HG03175 (cell line): ENCODE data around the gene CRYBB1.
A peak's percentile ranks its signal among the peaks of the same experiment; 100 is the strongest.

Experiments used
- ATAC-seq: cut with Tn5 transposase; IDR thresholded peaks from one replicate; pipeline ENCODE4 v1.9.1; 2021; ENCODE audit warnings: mild to moderate bottlenecking, moderate library complexity; ENCODE audit not compliant: unreplicated experiment

Gene CRYBB1

DNA sequence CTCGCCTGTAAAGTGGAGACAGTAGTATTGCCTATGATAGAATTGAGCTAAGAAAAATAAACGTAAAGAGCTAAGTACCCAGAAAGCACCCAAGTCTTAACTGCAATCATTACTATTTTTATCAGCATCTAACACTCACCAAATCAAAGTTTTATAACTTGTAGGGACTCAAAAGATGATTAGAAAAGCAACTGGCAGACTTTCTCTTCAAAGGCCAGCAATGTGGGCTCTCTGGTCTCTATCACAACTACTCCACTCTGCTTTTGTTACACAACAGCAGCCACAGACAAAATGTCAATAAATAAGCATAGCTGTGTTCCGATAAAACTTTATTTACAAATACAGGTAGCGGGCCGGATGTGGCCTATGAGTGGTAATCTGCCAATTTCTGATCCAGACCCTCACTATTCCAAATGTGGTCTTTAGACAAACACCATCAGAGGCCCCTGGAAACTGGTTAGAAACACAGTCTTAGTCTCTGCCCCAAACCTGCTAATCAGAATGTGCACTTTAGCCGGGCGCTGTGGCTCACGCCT lies 36.1 kb downstream of the CRYBB1 start:
- no peak for ATAC-seq

DNA sequence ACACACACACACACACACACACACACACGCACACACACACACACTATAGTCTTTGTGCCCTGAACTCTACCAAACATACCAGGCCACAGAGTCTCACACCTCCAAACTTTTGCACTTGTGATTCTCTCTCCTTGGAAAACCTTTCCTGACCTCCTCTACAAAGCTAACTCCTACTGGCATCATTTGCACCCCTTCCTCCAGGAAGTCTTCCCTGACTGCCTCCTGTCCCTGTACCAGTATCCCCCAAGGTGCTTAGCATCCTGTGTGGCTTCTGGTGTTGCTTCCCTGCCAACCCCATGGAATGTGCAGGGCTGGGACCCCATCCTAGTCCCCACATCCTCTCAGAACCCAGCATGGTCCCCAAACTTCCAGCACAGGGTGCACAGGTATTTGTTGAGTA lies 36.8 kb downstream of the CRYBB1 start:
- no peak for ATAC-seq

GRCh38 chr22:26580240-26580962 lies 37.4 kb downstream of the CRYBB1 start:
- no peak for ATAC-seq

- ATAC-seq = peak; percentile 81
Measured at GRCh38 chr22:26579331-26579886, 38.4 kb downstream of the CRYBB1 start.

GRCh38 chr22:26577081-26577480 lies 40.7 kb downstream of the CRYBB1 start:
- ATAC-seq = no peak

GRCh38 chr22:26576026-26576680 lies 41.7 kb downstream of the CRYBB1 start:
- ATAC-seq = no peak

- no peak for ATAC-seq
Measured at GRCh38 chr22:26574001-26574723, 43.7 kb downstream of the CRYBB1 start.

DNA sequence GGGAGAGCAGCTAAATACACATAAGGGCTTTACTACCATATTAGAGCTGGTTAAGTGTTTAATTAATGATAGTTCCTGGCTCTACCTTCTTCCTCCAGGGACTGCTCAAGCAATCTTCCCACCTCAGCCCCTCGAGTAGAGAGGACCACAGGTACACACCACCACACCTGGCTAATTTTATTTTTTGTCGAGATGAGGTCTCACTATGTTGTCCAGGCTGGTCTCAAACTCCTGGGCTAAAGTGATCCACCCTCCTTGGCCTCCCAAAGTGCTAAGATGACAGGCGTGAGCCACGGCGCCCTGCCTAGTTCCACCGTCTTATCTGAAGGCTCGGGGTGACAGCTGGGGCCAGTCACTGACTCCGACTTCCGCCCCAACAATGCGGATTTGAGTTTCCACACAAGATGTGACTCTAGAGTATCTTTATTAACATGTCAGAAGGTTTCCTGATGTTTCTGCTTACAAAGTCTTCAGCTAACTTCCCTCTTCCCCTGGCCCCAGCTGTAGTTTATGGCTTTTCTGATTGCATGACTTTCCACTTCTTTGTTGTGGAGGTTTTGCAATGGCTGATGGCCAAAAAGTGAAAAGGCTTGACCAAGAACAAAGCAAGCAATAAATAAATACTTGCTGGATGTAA lies 44.7 kb downstream of the CRYBB1 start:
- ATAC-seq = no peak

- ATAC-seq = no peak
Measured at GRCh38 chr22:26570864-26571525, 46.8 kb downstream of the CRYBB1 start.

DNA sequence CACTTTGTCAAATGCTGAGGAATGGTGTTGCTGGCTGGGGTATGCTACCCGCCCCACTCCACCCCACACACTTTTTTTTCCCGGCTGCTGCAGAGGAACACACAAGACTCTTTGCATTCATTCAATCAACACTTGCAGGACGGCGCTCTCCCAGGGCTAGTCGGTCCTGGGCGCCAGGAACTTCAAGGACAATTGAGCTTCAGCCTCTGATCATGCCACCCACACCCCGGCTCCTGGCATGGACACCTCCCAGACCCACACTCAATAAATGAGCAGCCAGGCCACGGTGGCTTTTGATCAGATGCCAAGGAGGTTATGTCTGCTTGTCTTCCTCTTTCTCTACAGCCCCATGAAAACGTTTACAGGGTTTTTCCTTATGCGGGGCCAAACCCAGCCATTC lies 47.7 kb downstream of the CRYBB1 start:
- ATAC-seq = no peak

- ATAC-seq = no peak
Measured at GRCh38 chr22:26568207-26568706, 49.6 kb downstream of the CRYBB1 start.

DNA sequence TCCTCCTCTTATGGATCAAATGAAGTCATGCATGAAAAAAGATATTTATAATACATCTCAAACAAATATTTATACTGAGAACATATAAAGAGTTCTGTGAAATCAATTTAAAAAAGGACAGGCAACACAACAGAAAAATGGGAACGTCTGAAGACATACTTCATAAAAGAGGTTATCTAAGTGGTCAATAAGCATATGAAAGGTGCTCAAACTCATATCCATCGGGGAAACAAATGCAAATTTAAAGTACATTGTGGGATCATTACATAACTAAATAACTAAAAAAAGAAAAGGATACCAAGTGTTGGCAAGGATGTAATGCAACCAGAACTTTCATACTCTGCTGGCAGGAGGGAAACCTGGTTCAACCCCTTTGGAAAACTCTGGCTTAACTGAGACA lies 50.2 kb downstream of the CRYBB1 start:
- ATAC-seq = no peak

- no peak for ATAC-seq
Measured at GRCh38 chr22:26566994-26567393, 50.8 kb downstream of the CRYBB1 start.

DNA sequence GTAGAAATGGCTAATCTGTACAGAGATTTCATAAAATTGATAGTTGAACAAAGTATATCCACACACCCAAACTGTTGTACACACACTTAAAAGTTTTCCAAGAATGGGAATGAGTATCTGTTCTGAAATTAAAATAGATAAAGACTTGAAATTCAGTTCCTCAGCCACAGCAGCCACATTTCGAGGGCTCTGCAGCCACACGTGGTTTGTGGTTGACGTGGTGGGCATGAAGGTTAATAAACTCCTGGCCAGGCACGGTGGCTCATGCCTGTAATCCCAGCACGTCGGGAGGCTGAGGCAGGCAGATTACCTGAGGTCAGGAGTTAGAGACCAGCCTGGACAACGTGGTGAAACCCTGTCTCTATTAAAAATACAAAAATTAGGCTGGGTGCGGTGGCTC lies 51.9 kb downstream of the CRYBB1 start:
- no peak for ATAC-seq

GRCh38 chr22:26565181-26565580 lies 52.6 kb downstream of the CRYBB1 start:
- no peak for ATAC-seq

DNA sequence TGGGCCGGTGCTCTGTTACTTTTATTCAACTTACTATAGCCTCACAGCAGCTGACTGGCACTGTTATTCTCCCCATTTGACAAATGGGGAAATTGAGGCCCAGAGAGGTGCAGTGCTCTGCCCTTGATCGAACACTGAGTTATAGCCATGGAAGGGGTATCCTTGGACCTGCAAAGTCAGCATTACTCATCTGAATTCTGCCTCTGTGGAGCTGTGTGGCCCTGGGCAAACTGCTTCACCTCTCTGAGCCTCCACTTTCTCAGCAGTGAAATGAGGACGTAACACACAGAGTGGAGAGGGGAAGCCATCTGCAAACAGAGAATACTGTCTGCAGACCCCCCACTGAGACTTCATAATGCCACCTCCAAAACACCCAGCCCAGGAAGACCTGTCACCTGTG lies 53.2 kb downstream of the CRYBB1 start:
- no peak for ATAC-seq

- ATAC-seq = no peak
Measured at GRCh38 chr22:26564181-26564580, 53.6 kb downstream of the CRYBB1 start.

GRCh38 chr22:26563022-26563421 lies 54.8 kb downstream of the CRYBB1 start:
- ATAC-seq = no peak

- ATAC-seq = no peak
Measured at GRCh38 chr22:26561756-26562417, 55.9 kb downstream of the CRYBB1 start.
